ENCODE measurements around the gene EVX2.

GRCh38 chr2:176066645-176067588, 16.8 kb downstream of the EVX2 start:
- no peak for TF ChIP-seq CBX1 (IDR thresholded peaks at IDR 0.05; ENCODE audit: low read depth)
- no peak for TF ChIP-seq RFX5 (IDR thresholded peaks at IDR 0.05; ENCODE audit: low read depth, low read length)
- 0 out of 2 replicates have a peak, but pooled peaks have one; percentile 26 for TF ChIP-seq ZNF124 (CRISPR knock-in tag; IDR thresholded peaks at IDR 0.05)
- TF ChIP-seq NFRKB (IDR thresholded peaks at IDR 0.05; ENCODE audit: low read depth) = no peak
- TF ChIP-seq GABPB1 (CRISPR knock-in tag; IDR thresholded peaks at IDR 0.05) = no peak
